Psoas muscle (tissue), 8 donors: ENCODE results near the gene HEXIM1. TPM values are rescaled to one million over a fixed set of nuclear protein-coding genes. Genes with fewer than 3 reads are reported as not detected.

Experiments
- ATAC-seq, 4 donors: fragments of 200-7000 bp; cut with Tn5 transposase; one replicate each; pipeline ENCODE4 v1.9.1; 2020; ENCODE audit warnings: moderate library complexity in 3 of 4, mild to moderate bottlenecking in 2 of 4
- DNase-seq, 2 donors: peaks; one replicate each; pipeline ENCODE4 v3.0.0-alpha.2; 2020
- H3K27ac ChIP-seq: fragments of 200-600 bp; one replicate; pipeline ENCODE4 v1.8.0; 2022
- H3K27me3 ChIP-seq, 3 donors: fragments of 200-600 bp in 1 of 3; one replicate each; pipeline versions ENCODE4 v1.6.1 to v1.8.0; 2013 to 2022; ENCODE audit warnings: low read length in 2 of 3, mild to moderate bottlenecking in 2 of 3, moderate library complexity in 1 of 3; ENCODE audit not compliant: insufficient read depth in 3 of 3
- H3K36me3 ChIP-seq, 2 donors: fragments of 200-600 bp in 1 of 2; one replicate each; pipeline versions ENCODE4 v1.6.1 to v1.8.0; 2013 to 2022; ENCODE audit warnings: low read depth in 1 of 2, mild to moderate bottlenecking in 1 of 2, moderate library complexity in 1 of 2; ENCODE audit not compliant: insufficient read depth in 1 of 2
- H3K4me1 ChIP-seq: fragments of 200-600 bp; one replicate; pipeline ENCODE4 v1.8.0; 2022
- H3K4me3 ChIP-seq: fragments of 200-600 bp; one replicate; pipeline ENCODE4 v1.8.0; 2022; ENCODE audit warnings: mild to moderate bottlenecking
- H3K9me3 ChIP-seq: fragments of 200-600 bp; one replicate; pipeline ENCODE4 v1.8.0; 2022
- CTCF ChIP-seq: fragments of 200-600 bp; IDR thresholded peaks from one replicate; pipeline ENCODE4 v1.8.0; 2022; ENCODE audit warnings: antibody characterized with exemption
- WGBS, 3 donors: extraction: QIAGEN DNeasy Blood & Tissue Kit; methylation state at CpG; one replicate each; pipeline versions ENCODE4 v1.1.6 to v1.1.7; 2013; 5-methylcytosine and 5-hydroxymethylcytosine counted together
- intact Hi-C, 2 donors: fragments of 100-400 bp; cut with DNase I; formaldehyde crosslinking; loops; one replicate each; pipeline versions ENCODE4 v1.11.0 to v1.14.2; 2022
- polyA plus RNA-seq, 3 donors: library from polyadenylated mRNA; stranded (reverse); fragments of 200-250 nt; gene quantifications; one replicate each; pipeline ENCODE4 v1.2.3, GENCODE V29; 2013
- total RNA-seq, 4 donors: library from RNA; stranded (reverse); fragmentation: NEBNext Ultra II Directional in 2 of 4; extraction: Animal tissue kit (Norgen Biotek cat#: 25700) in 2 of 4; gene quantifications; one replicate each; pipeline versions ENCODE4 v1.2.1 to v1.2.4, GENCODE V29; 2021 to 2023
- donor health status: healthy with polysubstance abuse.
- donor health status: DM: no; HTN: no; CAD: no; lungs with moderate emphysema.
- donor health status: Bipolar disorder and iron deficiency.
- donor health status: healthy.
- donor health status: DM: yes; HTN: yes; CAD: no.
- donor health status: DM: no; HTN: no; CAD: no.
- donor health status: DM: no; HTN: no; CAD: no.
- donor health status: DM: yes; HTN: yes; CAD: no.

Gene HEXIM1
- total and polyA plus RNA-seq, 7 donors = 9.5 to 127 (median 29.2) TPM

- 13 to 19% (median 17%) methylated on average over 5 of the region's 5 CpGs for WGBS, 3 donors
- ATAC-seq (peak; percentile 69 to 85 (median 80)), DNase-seq (peak; percentile 80 to 92)
- H3K27ac ChIP-seq = peak overlapping the region; percentile 82
- peaks cover 29% of the 10 kb centered on the region for H3K4me1 ChIP-seq
- TF ChIP-seq CTCF = no peak
- intact Hi-C loops = no loop called here
- H3K9me3 ChIP-seq = no peaks in the 10 kb centered on the region
- no peaks in the 10 kb centered on the region for H3K27me3 ChIP-seq
- H3K36me3 ChIP-seq = peaks cover 0 to 36% of the 10 kb centered on the region in 2 donors
- H3K4me3 ChIP-seq = peak overlapping the region; percentile 44
Observed at GRCh38 chr17:45170931-45171337, 22.7 kb downstream of the HEXIM1 start.

- TF ChIP-seq CTCF = no peak
- peak; percentile 53 to 76 for DNase-seq
- Histone ChIP-seq H3K36me3 (peaks cover 0 to 31% of the 10 kb centered on the region in 2 donors), H3K4me1 (peaks cover 29% of the 10 kb centered on the region), H3K27ac (peak overlapping the region; percentile 82), H3K27me3 (no peaks in the 10 kb centered on the region), H3K9me3 (no peaks in the 10 kb centered on the region), H3K4me3 (peak overlapping the region; percentile 44)
- intact Hi-C loops = loop anchor here in 1 of 2 donors (2.0 kb wide), 1 partner anchor 19 kb away; no protein-coding TSS in a partner anchor
- 20 to 33% (median 21%) methylated on average over 13 to 20 of the region's 20 CpGs for WGBS, 3 donors
- ATAC-seq = peak; percentile 61 to 80 (median 64)
Observed at GRCh38 chr17:45171338-45172231, 23.3 kb downstream of the HEXIM1 start.

GRCh38 chr17:45172232-45172540 lies 23.9 kb downstream of the HEXIM1 start:
- peaks cover 26% of the 10 kb centered on the region for H3K4me1 ChIP-seq
- peaks cover 0 to 30% of the 10 kb centered on the region in 2 donors for H3K36me3 ChIP-seq
- intact Hi-C loops = loop anchor here in 1 of 2 donors (2.0 kb wide), 1 partner anchor 19 kb away; no protein-coding TSS in a partner anchor
- peak overlapping the region; percentile 44 for H3K4me3 ChIP-seq
- H3K27me3 ChIP-seq = no peaks in the 10 kb centered on the region
- no peaks in the 10 kb centered on the region for H3K9me3 ChIP-seq
- H3K27ac ChIP-seq = peak overlapping the region; percentile 82
- no peak for TF ChIP-seq CTCF
- 27 to 40% (median 37%) methylated on average over 5 of the region's 5 CpGs for WGBS, 3 donors
- ATAC-seq (peak in 1 of 4 donors; percentile 1), DNase-seq (no peak)

GRCh38 chr17:45172541-45173286 lies 24.4 kb downstream of the HEXIM1 start:
- Histone ChIP-seq H3K4me1 (peaks cover 25% of the 10 kb centered on the region), H3K36me3 (peaks cover 0 to 25% of the 10 kb centered on the region in 2 donors), H3K9me3 (no peaks in the 10 kb centered on the region), H3K27me3 (no peaks in the 10 kb centered on the region), H3K27ac (peak overlapping the region; percentile 82), H3K4me3 (peak overlapping the region; percentile 44)
- ATAC-seq = peak; percentile 70 to 89 (median 84)
- intact Hi-C loops = loop anchor here in 1 of 2 donors (2.0 kb wide), 1 partner anchor 18 kb away; no protein-coding TSS in a partner anchor
- TF ChIP-seq CTCF = no peak
- 21 to 28% (median 24%) methylated on average over 9 to 10 of the region's 10 CpGs for WGBS, 3 donors
- DNase-seq = peak; percentile 70 to 88
